Endothelial cell of umbilical vein (primary cell): Measurements from ENCODE around the gene GPATCH4.

ENCODE experiments used
- EZH2 ChIP-seq: IDR thresholded peaks from 2 replicates; pipeline ENCODE4 v1.6.1; 2012; ENCODE audit warnings: borderline replicate concordance, low read depth, mild to moderate bottlenecking, moderate library complexity, low read length, inconsistent platforms; ENCODE audit not compliant: severe bottlenecking
- FOS ChIP-seq: IDR thresholded peaks from 2 replicates; pipeline ENCODE4 v1.6.1; 2011; ENCODE audit warnings: mild to moderate bottlenecking, low read length, moderate library complexity, borderline replicate concordance; ENCODE audit not compliant: insufficient read depth
- MYC ChIP-seq: IDR thresholded peaks from one replicate; pipeline ENCODE4 v1.6.1; 2011; ENCODE audit warnings: mild to moderate bottlenecking, low read depth, low read length
- POLR2A ChIP-seq: IDR thresholded peaks from 2 replicates; pipeline ENCODE4 v1.6.1; 2012; ENCODE audit warnings: low read depth, mild to moderate bottlenecking, control low read depth, low read length
- POLR2AphosphoS5 ChIP-seq: IDR thresholded peaks from 2 replicates; pipeline ENCODE4 v1.6.1; 2012; ENCODE audit warnings: low read depth, mild to moderate bottlenecking, control low read depth, low read length, moderate library complexity; ENCODE audit not compliant: insufficient read depth
- TF ChIP-seq, protein P1 (sequence below), 2 donors: IDR thresholded peaks; 1 replicate in 1 of 2; 2 replicates in 1 of 2; pipeline ENCODE4 v1.5.1; 2011; ENCODE audit warnings: low read length in 2 of 2, mild to moderate bottlenecking in 2 of 2, moderate library complexity in 2 of 2, control low read depth in 1 of 2, inconsistent platforms in 1 of 2, low read depth in 1 of 2; ENCODE audit not compliant: insufficient read depth in 1 of 2; ENCODE audit errors: extremely low read depth in 1 of 2
- TF ChIP-seq, protein P2 (sequence below): IDR thresholded peaks from 2 replicates; pipeline ENCODE4 v1.6.1; 2011; ENCODE audit not compliant: insufficient read depth, insufficient read length

DNA sequence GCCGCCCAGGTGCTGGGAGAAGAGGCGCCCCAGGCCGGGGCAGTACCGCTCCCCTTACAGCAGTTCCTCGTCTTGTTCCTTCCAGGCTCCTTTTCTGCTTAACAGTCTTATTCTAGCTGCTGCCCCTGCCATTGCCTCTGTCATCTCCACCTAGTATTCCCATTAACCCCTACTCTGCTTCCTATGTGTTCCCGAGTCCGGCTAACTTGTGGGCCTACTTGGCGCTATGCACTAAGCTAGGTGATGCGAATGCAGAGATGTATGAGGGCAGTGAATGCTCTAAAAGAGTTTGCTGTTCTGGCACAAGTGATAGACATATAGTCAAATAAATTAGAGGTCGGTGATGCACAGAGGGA is 28.6 kb downstream of the GPATCH4 start:
- TF ChIP-seq, protein P1, sequence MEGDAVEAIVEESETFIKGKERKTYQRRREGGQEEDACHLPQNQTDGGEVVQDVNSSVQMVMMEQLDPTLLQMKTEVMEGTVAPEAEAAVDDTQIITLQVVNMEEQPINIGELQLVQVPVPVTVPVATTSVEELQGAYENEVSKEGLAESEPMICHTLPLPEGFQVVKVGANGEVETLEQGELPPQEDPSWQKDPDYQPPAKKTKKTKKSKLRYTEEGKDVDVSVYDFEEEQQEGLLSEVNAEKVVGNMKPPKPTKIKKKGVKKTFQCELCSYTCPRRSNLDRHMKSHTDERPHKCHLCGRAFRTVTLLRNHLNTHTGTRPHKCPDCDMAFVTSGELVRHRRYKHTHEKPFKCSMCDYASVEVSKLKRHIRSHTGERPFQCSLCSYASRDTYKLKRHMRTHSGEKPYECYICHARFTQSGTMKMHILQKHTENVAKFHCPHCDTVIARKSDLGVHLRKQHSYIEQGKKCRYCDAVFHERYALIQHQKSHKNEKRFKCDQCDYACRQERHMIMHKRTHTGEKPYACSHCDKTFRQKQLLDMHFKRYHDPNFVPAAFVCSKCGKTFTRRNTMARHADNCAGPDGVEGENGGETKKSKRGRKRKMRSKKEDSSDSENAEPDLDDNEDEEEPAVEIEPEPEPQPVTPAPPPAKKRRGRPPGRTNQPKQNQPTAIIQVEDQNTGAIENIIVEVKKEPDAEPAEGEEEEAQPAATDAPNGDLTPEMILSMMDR (IDR thresholded peaks at IDR 0.05; ENCODE audit: extremely low read depth in 1 of 2, insufficient read depth in 1 of 2, low read depth in 1 of 2, low read length in 2 of 2), result no peak
- TF ChIP-seq POLR2AphosphoS5, result no peak
- TF ChIP-seq EZH2, result no peak
- TF ChIP-seq MYC, result no peak
- no peak for TF ChIP-seq POLR2A
- TF ChIP-seq FOS, result no peak
- TF ChIP-seq, protein P2, sequence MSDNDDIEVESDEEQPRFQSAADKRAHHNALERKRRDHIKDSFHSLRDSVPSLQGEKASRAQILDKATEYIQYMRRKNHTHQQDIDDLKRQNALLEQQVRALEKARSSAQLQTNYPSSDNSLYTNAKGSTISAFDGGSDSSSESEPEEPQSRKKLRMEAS, result no peak
